Cerebellar cortex (tissue), 1 donor: Measurements from ENCODE around the gene SLC66A2.
"Not testable (repeated sequence)": the region's sequence is repeated elsewhere in the genome, so short reads cannot be mapped to it uniquely, and the experiment has no call there.

Experiments
- DNase-seq: peaks from one replicate; pipeline ENCODE4 v3.0.0-alpha.2; 2015; ENCODE audit warnings: low spot score

The SLC66A2 gene

DNA sequence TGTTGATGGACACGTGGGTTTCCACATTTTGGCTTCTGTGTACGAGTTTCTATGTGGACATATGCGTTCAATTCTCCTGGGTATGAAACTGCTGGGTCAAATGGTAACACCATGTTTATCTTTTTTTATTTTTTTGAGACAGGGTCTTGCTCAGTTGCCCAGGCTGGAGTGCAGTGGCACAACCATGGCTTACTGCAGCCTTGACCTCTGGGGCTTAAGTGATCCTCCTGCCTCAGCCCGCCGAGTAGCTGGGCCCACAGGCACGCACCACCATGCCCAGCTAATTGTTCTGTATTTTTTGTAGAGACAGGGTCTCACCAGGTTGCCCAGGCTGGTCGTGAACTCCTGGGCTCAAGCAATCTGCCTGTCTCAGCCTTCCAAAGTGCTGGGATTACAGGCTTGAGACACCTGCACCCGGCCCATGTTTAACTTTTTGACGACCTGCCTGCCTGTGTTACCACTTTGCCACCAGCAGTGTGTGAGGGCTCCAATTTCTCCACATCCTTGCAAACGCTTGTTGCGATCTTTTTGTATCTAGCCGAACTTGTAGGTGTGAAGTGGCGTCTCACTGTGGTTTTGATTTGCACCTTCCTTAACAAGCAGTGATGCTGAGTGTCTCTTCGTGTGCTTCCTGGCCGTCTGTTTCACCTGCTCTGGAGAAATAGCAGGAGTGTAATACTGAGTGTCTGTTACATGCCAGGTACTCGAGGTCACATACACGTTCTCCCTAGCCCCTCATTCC, 19.9 kb upstream of the SLC66A2 start:
- no peak for DNase-seq

DNA sequence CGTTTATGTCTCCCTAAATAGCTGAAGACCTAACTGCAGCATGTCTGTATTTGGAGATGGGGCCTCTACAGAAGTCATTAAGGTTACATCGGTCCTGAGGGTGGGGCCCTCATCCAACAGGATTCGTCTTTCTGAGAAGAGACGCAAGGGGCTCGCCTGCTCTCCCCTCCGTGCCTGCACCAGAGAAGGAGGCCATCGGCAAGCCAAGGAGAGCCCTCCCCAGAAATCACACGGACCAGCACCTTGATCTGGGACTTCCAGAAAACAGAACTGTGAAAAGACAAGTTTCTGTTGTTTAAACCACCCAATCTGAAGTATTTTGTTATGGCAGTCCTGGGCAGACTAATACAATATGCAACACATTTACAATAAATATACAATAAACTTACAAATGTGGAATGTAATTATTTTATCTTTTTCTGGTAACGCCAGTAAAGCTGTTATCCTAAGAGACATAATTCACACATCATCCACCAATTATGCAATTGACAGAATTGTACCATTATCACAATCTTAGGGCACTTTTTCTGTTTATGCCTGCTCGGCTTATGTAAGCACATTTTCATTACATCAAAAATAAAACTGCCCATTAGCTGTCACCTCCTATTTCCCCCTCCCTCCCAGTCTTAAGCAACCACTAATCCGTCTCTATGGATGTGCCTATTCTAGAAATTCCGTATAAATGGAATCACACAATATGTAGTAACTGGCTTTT, 19.1 kb upstream of the SLC66A2 start:
- no peak for DNase-seq

DNA sequence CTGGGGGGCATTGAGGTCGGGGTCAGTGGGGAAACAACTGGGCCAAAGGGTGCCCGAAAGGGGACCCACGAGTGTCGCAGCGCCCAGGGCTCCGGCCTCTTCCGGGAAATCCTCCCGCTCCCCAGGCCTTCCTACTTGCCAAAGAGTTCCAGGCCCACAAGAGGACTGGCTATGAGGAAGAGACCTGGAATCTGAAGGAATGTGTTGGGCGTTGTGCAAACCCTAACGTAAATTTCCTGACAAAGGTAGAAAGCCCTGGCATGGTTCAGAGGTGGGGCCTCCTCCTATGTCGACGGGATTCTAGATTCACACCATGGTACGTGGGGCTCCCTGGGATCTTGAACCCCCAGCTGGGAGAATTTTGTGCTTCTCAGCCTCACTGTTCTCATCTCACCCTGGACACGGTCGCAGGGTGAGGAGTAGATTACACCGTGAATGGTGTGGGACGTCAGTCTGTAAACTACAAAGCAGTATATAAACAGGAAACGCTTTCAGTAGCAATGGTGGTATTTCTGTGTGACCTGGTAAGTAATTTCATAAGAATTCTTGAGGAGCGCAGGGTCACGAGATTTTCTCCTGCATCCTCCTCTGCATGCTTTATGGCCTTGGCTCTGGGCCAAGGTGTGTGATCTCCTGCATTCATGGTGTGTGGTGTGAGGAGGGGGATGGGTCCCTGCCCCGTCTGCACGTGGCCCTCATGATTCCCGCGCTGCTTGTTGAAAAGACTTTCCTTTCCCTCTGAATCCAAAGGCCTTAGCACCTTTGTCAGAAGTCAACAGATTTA, 13.9 kb upstream of the SLC66A2 start:
- DNase-seq, result peak; percentile 59

DNA sequence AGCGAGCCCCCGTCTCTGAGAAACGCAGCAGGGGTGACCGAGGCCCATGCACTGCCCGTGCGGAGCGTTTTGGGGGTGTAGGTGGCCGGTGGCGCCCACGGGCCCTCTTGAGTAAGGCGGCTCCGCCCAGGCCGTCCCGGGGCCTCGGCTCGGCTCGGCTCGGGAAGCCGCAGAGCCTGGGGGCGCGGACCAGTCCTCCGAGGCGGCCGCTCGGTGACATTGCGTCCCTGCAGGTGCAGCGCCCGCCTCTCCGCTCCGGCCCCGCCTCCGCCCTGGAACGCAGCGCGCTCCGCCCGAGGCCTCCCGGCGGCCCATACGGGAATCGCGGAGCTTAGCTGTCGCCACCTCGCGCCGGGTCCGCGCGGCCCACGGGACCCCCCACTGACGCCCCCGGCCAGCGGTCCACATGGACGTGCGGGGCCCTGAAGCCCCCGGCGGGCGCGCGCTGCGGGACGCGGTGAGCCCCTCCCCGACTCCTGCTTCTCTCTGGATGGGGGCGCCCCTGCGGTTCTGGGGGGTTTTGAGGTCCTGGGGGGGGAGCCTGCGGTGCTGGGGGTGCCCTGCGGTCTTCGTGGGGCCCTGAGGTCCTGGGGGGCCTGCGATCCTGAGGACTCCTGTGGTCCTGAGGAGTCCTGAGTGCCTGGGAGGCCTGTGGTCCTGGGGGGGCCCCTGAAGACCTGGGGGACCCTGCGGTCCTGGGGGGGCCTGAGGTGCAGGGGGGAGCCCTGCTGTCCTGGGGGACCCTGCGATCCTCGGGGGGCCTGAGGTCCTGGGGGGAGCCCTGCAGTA, 13.1 kb upstream of the SLC66A2 start, which contains the start of gene HSBP1L1:
Gene HSBP1L1, plus strand, starts transcription at position 314 of the 789 bp plus-strand sequence. Its CDS starts 93 bp downstream, at position 407.
- DNase-seq, result peak; percentile 55

DNA sequence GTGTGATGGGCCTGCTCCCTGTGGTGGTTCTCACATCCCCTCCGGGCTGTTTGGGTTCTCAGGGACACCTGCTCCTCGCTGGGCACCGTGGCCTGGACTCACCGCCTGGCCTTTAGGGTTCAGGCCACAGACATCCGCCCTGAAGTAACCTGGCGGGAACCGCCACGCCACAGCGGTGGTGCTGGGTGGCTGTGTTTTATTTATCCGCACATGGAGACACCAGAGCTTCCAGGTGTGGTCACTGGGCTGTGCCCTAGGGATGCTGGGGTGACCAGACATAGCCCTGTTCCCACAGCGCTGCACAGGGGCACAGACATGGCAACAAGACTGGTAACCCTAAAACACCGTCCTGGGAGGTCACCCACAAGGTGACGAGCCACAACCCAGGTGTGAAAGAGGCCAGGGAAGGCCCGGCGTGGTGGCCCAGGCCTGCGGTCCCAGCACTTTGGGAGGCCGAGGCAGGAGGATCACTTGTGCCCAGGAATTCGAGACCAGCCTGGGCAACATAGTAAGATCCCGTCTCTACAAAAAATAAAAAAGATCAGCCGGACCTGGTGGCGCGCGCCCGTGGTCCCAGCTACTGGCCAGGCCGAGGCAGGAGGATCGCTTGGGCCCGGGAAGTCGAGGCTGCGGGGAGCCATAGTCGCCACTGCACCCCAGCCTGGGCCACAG, 12.3 kb upstream of the SLC66A2 start:
- DNase-seq, result no peak

DNA sequence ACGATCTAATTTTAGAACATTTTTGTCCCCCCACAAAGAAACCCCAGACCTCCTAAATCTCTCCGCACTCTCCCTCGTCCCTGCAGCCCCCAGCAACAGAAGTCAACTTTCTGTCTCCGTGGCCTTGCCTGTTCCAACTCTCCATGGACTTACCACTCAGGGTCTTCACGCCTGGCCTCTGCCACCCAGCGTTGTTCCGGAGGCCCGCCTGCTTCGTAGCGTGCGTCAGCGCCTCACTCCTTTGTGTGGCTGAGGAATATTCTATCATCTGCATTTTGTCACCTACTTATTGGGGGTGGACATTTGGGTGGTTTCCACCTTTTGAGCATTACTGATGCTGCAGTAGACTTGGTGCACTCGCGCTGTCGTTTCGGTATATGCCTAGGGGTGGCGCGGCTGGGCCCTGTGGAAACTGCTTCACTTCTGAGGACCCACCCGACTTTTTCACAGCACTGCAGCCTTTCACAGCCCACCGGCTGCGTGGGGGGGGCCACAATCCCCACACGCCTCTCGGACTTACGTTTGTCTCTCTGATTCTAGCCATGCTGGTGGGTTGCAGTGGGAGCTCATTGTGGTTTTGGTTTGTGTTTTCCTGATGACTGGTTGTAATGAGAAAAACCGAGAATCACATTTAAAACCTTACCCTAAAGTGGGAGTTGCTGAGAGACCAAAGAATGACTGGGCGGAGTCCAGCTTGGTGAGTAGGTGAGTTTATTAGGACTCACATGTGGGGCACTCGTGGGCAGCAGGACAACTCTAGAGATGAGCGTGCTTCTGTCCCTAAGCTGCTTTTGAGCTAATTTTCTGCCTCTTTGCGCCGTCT, 11.6 kb upstream of the SLC66A2 start:
- no peak for DNase-seq

DNA sequence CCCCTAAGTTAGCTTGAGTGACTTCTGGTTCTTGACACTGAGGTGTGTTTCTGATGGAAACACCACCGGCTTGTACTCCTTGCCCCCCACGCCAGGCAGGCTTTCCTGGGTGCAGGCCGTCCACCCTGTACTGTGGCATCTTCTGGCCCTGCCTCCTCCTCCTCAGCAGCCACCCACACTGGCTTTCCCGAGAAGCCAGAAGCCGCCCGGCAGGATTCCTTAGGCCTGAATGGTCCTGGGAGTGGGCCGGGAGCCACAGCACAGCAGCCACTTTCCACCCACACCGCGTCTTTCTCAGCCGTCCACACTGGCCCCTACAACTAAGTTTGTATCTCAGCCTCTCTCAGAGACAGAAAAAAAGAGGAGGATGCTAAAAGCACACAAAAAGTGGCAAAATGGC, 10.9 kb upstream of the SLC66A2 start:
- no peak for DNase-seq

DNA sequence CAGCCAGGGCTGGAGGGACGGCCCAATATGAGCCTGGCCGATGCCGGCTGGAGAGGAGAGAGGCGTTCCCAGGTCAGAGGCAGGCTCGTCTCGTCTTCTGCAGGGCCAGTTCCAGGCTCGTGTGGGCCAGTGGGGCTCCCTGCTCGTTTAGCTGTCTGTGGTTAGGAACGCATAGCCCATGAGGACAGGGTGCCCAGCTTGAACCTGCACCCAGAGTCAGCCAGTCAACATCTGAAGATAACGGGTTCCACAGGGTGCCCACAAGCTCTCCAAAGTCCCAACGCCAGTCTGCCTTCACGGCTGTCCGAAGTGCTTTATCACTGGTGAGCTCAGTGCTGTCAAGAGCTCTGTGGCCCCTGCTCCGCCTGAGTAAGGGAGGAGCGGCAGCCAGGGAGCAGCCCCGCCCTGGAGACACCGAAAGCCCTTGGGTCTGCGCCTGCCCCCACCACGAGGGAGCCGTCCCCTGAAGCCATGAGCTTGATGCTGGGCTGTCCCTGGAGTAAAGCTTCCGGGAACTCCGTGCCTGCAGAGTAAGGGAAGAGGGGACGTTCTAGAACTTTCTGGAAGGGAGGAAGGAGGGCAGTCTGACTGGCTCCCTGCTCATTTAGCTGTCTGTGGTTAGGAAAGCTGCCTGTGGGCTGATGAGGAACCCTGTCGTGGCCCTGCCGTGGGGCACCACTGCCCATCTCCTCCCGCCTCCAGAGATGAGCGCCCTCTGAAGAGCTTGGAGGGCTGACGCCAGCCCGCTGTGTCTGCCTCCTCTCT, 10.3 kb upstream of the SLC66A2 start:
- no peak for DNase-seq

DNA sequence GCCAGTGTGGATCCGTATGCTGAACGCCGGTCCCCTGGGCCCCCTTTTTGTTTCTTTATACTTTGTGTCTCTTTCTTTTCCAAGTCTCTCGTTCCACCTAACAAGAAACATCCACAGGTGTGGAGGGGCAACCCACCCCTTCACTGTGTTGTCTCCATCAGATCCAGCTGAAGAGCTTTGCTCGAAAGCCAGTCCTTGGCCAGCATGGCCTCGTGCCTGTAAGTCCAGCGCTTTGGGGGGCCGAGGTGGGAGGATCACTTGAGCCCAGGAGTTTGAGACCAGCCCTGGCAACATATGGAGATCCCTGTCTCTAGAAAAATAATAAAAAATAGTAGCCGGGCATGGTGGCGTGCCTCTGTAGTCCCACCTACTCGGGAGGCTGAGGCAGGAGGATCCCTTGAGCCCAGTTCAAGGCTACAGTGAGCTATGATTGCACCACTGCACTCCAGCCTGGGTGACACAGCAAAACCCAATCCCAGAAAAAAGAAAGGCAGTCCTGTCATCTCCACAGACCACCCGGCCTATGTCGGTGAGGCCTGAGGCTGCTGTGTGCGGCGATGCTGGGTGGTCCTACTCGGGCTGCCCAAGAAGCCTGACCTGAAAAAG, 9.6 kb upstream of the SLC66A2 start:
- DNase-seq, result no peak

GRCh38 chr18:79960161-79960801, 8.8 kb upstream of the SLC66A2 start:
- not testable (repeated sequence) for DNase-seq

DNA sequence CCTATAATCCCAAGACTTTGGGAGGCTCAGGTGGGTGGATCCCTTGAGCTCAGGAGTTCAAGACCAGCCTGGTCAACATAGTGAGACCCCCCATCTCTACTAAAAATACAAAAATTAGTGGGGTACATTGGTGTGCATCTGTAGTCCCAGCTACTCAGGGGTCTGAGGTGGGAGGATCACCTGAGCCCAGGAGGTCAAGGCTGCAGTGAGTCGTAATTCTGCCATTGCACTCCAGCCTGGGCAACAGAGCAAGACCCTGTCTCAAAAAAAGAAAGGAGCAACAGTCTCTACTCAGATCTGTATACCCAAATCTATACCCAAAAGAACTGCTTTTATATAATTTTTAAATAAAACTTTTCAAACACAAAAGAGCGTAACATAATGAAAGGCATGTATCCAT, 7.5 kb upstream of the SLC66A2 start:
- DNase-seq, result no peak

DNA sequence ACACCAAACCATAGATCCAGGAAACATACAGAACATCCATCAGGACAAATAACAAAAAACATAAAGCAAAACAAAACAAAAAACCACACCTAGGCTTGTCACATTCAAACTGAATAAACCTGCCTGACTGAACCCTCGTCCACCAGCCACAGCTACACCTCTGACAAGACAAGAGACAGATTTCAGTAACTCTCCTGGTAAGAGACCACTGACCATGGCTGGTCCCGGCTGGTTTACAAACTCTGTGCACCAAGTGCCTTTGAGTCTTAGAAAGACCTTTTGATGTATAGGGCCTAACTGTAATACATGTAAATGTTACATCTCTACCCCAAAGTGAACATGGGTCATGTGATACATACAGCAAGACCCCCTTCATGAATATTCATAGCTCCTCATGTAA, 4.8 kb upstream of the SLC66A2 start:
- no peak for DNase-seq

GRCh38 chr18:79955302-79956075, 4.0 kb upstream of the SLC66A2 start:
- no peak for DNase-seq

- no peak for DNase-seq
Observed at GRCh38 chr18:79954791-79955190, 3.3 kb upstream of the SLC66A2 start.

GRCh38 chr18:79953971-79954651, 2.7 kb upstream of the SLC66A2 start:
- no peak for DNase-seq

DNA sequence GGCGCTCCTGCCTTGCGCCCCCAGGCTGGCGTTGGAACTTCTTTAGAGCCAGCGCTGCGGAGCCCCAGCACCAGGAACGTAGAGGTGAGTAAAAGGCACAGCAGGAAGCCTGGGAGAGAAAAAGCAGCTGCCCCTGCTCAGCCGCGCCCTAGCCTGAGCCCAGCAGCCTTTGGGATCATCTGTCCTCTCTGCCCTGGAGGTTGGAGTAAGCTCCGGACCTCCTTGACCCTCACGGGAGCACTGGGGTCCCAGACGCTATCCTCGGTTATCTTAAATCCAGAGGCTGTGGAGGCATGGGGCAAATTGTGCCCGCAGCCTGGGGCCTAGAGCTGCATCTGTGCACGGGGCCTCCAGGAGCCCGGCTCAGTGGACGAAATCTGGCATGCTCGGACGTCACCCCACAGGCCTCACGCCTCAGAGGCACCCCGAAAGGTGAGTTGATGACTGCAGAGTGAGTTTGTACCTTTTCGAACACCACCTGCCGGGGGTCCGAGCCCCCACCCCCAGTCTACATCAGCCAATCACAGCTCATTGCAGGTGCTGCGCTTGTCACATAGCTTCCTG, 1.6 kb upstream of the SLC66A2 start:
- no peak for DNase-seq

DNA sequence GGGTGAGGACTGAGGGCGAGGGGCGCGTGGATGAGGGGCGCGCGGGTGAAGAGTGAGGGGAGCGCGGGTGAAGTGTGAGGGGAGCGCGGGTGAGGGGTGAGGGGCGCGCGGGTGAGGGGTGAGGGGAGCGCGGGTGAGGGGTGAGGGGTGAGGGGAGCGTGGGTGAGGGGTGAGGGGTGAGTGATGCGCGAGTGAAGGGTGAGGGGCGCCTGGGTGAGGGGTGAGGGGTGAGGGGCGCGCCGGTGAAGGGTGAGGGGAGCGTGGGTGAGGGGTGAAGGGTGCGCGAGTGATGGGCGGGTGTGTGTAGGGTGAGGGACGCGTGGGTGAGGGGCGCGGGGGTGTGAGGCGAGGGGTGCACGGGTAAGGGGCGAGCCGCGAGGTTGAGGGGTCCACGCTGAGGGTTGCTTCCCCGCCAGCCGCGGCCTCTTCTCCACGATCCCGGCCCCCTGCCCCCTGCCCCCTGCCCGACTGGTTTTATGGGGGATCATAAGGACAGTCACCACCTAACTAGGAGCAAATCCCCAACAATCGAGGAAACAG, 1.1 kb upstream of the SLC66A2 start:
- DNase-seq, result no peak
